GM18907 (cell line): ENCODE results near the gene CLDN9.
"Not testable (repeated sequence)": the region's sequence is repeated elsewhere in the genome, so short reads cannot be mapped to it uniquely, and the experiment has no call there.

ENCODE experiments used
- ATAC-seq: cut with Tn5 transposase; IDR thresholded peaks from one replicate; pipeline ENCODE4 v1.9.1; 2021; ENCODE audit warnings: mild to moderate bottlenecking, moderate library complexity; ENCODE audit not compliant: unreplicated experiment

Gene CLDN9

GRCh38 chr16:3052571-3053329 lies 40.0 kb downstream of the CLDN9 start:
- not testable (repeated sequence) for ATAC-seq

GRCh38 chr16:3053330-3053710 lies 40.6 kb downstream of the CLDN9 start:
- not testable (repeated sequence) for ATAC-seq

- ATAC-seq: no peak
Measured at GRCh38 chr16:3054965-3055733, 42.4 kb downstream of the CLDN9 start.

- not testable (repeated sequence) for ATAC-seq
Measured at GRCh38 chr16:3055734-3056115, 43.0 kb downstream of the CLDN9 start.

GRCh38 chr16:3056336-3057180 lies 43.8 kb downstream of the CLDN9 start:
- ATAC-seq: no peak

- no peak for ATAC-seq
Measured at GRCh38 chr16:3057181-3058138, 44.7 kb downstream of the CLDN9 start.

- ATAC-seq: peak; percentile 13
Measured at GRCh38 chr16:3058139-3059030, 45.7 kb downstream of the CLDN9 start.

- ATAC-seq: peak; percentile 75
Measured at GRCh38 chr16:3059041-3059722, 46.5 kb downstream of the CLDN9 start.

- ATAC-seq: peak; percentile 2
Measured at GRCh38 chr16:3059723-3060242, 47.1 kb downstream of the CLDN9 start.

GRCh38 chr16:3060339-3061127 lies 47.8 kb downstream of the CLDN9 start:
- no peak for ATAC-seq

GRCh38 chr16:3062553-3062952 lies 49.8 kb downstream of the CLDN9 start:
- no peak for ATAC-seq

GRCh38 chr16:3063625-3064386 lies 51.1 kb downstream of the CLDN9 start:
- no peak for ATAC-seq
